IMR-90 (cell line): ENCODE data around the gene STIL. TPM values are rescaled to one million over a fixed set of nuclear protein-coding genes. Genes with fewer than 3 reads are reported as not detected.
A peak's percentile ranks its signal among the peaks of the same experiment; 100 is the strongest.

Experiments
- ATAC-seq: fragments of 200-7000 bp; cut with Tn5 transposase; 2 replicates; pipeline ENCODE4 v1.9.1; 2020; ENCODE audit warnings: low read depth, mild to moderate bottlenecking, moderate library complexity
- BruUV-seq: library from RNA; stranded (reverse); fragments of 400-500 nt; replicated peaks from 2 replicates; lab custom pipeline; 2021; lab: Mats Ljungman, UMichigan
- CTCF ChIA-PET: fragments of 300-600 bp; formaldehyde crosslinking; extraction: SDS; loops from one replicate; lab custom pipeline; 2021; ENCODE audit warnings: antibody characterized with exemption; lab: Yijun Ruan, JAX
- POLR2A ChIA-PET: fragments of 300-600 bp; sonication (Branson Sonifier 250); formaldehyde crosslinking; loops from one replicate; lab custom pipeline; 2022; ENCODE audit warnings: antibody characterized with exemption; ENCODE audit not compliant: unreplicated experiment; lab: Charles Lee
- DNase-seq: peaks from one replicate; pipeline ENCODE4 v3.0.0; 2013
- H2AFZ ChIP-seq: replicated peaks from 2 replicates; pipeline ENCODE3; 2013; ENCODE audit warnings: low read length, mild to moderate bottlenecking; ENCODE audit not compliant: poor library complexity
- H2AK5ac ChIP-seq: 2 replicates; pipeline ENCODE4 v1.6.1; 2013; ENCODE audit warnings: low read depth, low read length, inconsistent platforms
- H2AK9ac ChIP-seq: replicated peaks from 2 replicates; pipeline ENCODE3; 2013; ENCODE audit warnings: mild to moderate bottlenecking, low read depth, low read length, moderate library complexity; ENCODE audit not compliant: poor library complexity
- H2BK120ac ChIP-seq: 2 replicates; pipeline ENCODE4 v1.6.1; 2013; ENCODE audit warnings: low read depth, low read length, inconsistent platforms
- H2BK15ac ChIP-seq: 3 replicates; pipeline ENCODE4 v1.6.1; 2013; ENCODE audit warnings: low read depth, low read length, inconsistent platforms
- H2BK20ac ChIP-seq: 2 replicates; pipeline ENCODE4 v1.6.1; 2013; ENCODE audit warnings: low read depth, mild to moderate bottlenecking, inconsistent platforms, low read length, moderate library complexity
- H2BK5ac ChIP-seq: 2 replicates; pipeline ENCODE4 v1.6.1; 2013; ENCODE audit warnings: mild to moderate bottlenecking, low read depth, low read length, inconsistent platforms; ENCODE audit not compliant: poor library complexity, severe bottlenecking
- H3K14ac ChIP-seq: replicated peaks from 2 replicates; pipeline ENCODE4 v1.6.1; 2013; ENCODE audit warnings: low read depth, low read length, inconsistent platforms
- H3K18ac ChIP-seq: 2 replicates; pipeline ENCODE4 v1.6.1; 2013; ENCODE audit warnings: low read depth, low read length, control low read depth
- H3K23ac ChIP-seq: 2 replicates; pipeline ENCODE4 v1.6.1; 2013; ENCODE audit warnings: low read depth, low read length, inconsistent platforms
- H3K27ac ChIP-seq: 2 replicates; pipeline ENCODE4 v1.5.1; 2013; ENCODE audit warnings: mild to moderate bottlenecking, control low read depth, low read length; ENCODE audit not compliant: insufficient read depth
- H3K27me3 ChIP-seq: 2 replicates; pipeline ENCODE4 v1.6.1; 2013; ENCODE audit warnings: low read length; ENCODE audit not compliant: control insufficient read depth, insufficient read depth
- H3K36me3 ChIP-seq: 2 replicates; pipeline ENCODE4 v1.6.1; 2013; ENCODE audit warnings: low read length, mixed read lengths; ENCODE audit not compliant: control insufficient read depth, insufficient read depth
- H3K4ac ChIP-seq: 2 replicates; pipeline ENCODE4 v1.6.1; 2013; ENCODE audit warnings: low read depth, low read length, inconsistent platforms
- H3K4me1 ChIP-seq: 2 replicates; pipeline ENCODE4 v1.6.1; 2013; ENCODE audit warnings: low read length, mixed read lengths; ENCODE audit not compliant: control insufficient read depth, insufficient read depth
- H3K4me2 ChIP-seq: 2 replicates; pipeline ENCODE4 v1.6.1; 2013; ENCODE audit warnings: low read depth, mild to moderate bottlenecking, control low read depth, low read length, moderate library complexity
- H3K4me3 ChIP-seq: 2 replicates; pipeline ENCODE4 v1.5.1; 2013; ENCODE audit warnings: low read depth, mild to moderate bottlenecking, control low read depth, low read length, moderate library complexity; ENCODE audit not compliant: insufficient read depth
- H3K56ac ChIP-seq: 2 replicates; pipeline ENCODE4 v1.6.1; 2013; ENCODE audit warnings: low read length, inconsistent platforms; ENCODE audit not compliant: insufficient read depth; ENCODE audit errors: extremely low read depth
- H3K79me1 ChIP-seq, 2 experiments: 2 replicates each; pipeline ENCODE4 v1.6.1; 2013; ENCODE audit warnings: low read length in 2 of 2, inconsistent platforms in 1 of 2, low read depth in 1 of 2
- H3K9ac ChIP-seq: 2 replicates; pipeline ENCODE4 v1.6.1; 2013; ENCODE audit warnings: low read depth, low read length, control low read depth
- H3K9me1 ChIP-seq: 2 replicates; pipeline ENCODE4 v1.6.1; 2013; ENCODE audit warnings: low read length, inconsistent platforms; ENCODE audit not compliant: insufficient read depth
- H3K9me3 ChIP-seq: 2 replicates; pipeline ENCODE4 v1.6.1; 2013; ENCODE audit warnings: low read length; ENCODE audit not compliant: control insufficient read depth, insufficient read depth
- H4K20me1 ChIP-seq: 2 replicates; pipeline ENCODE4 v1.6.1; 2013; ENCODE audit warnings: low read length, inconsistent platforms; ENCODE audit not compliant: insufficient read depth
- H4K5ac ChIP-seq: 2 replicates; pipeline ENCODE4 v1.6.1; 2013; ENCODE audit warnings: mild to moderate bottlenecking, low read depth, low read length, control low read depth
- H4K8ac ChIP-seq, 2 experiments: 2 replicates each; pipeline ENCODE4 v1.6.1; 2013; ENCODE audit warnings: low read depth in 2 of 2, low read length in 2 of 2, control low read depth in 1 of 2, inconsistent platforms in 1 of 2
- H4K91ac ChIP-seq: 2 replicates; pipeline ENCODE4 v1.6.1; 2013; ENCODE audit warnings: low read depth, low read length, inconsistent platforms; ENCODE audit not compliant: insufficient read depth
- CEBPB ChIP-seq: IDR thresholded peaks from 2 replicates; pipeline ENCODE4 v1.6.1; 2012; ENCODE audit warnings: low read depth, low read length, improper control_type of control experiment
- FOS ChIP-seq: fragments of 150-350 bp; IDR thresholded peaks from 2 replicates; pipeline ENCODE4 v1.6.1; 2016; ENCODE audit warnings: low read depth, low read length
- WGBS, 2 experiments: methylation state at CpG; one replicate each; pipeline versions ENCODE4 v1.1.5 to v1.1.7; 2013; ENCODE audit warnings: missing lambda C conversion rate in 2 of 2; ENCODE audit not compliant: insufficient read length in 1 of 2; ENCODE audit errors: extremely low coverage in 2 of 2; 5-methylcytosine and 5-hydroxymethylcytosine counted together
- dilution Hi-C: fragments of 300-500 bp; cut with HindIII; formaldehyde crosslinking; loops from one replicate; pipeline ENCODE4 v1.14.3; 2018; ENCODE audit warnings: low sequenced_read_pairs; ENCODE audit not compliant: unreplicated experiment
- in situ Hi-C: fragments of 300-500 bp; cut with MboI; formaldehyde crosslinking; loops from 3 replicates; pipeline ENCODE4 v1.14.3; 2019; ENCODE audit warnings: low sequenced_read_pairs, inconsistent platforms, mixed read lengths
- intact Hi-C: fragments of 100-400 bp; cut with micrococcal nuclease; formaldehyde crosslinking; loops from 2 replicates; pipeline ENCODE4 v1.10.0; 2022
- polyA plus RNA-seq, 3 experiments: library from polyadenylated mRNA; depleted of rRNA; stranded (reverse); fragments of >200 nt; gene quantifications; 2 replicates each; pipeline ENCODE4 v1.2.3, GENCODE V29; 2012; ENCODE audit warnings: low replicate concordance in 1 of 3
- total RNA-seq: library from RNA; depleted of rRNA; stranded (reverse); fragments of >200 nt; gene quantifications from 2 replicates; pipeline ENCODE4 v1.2.3, GENCODE V29; 2012

Gene STIL
- total and polyA plus RNA-seq, 2 of the 4 experiments (the other 2 are of a cell fraction), result 6.8 to 17.2 TPM

GRCh38 chr1:47325528-47325927 lies 11.6 kb upstream of the STIL start:
- Histone ChIP-seq H3K9me3 (no peaks in the 10 kb centered on the region), H3K14ac (no peak overlapping the region), H2AK9ac (no peak overlapping the region), H4K91ac (no peak overlapping the region), H2BK20ac (no peak overlapping the region), H3K18ac (no peak overlapping the region), H3K23ac (no peak overlapping the region), H2AK5ac (no peak overlapping the region), H3K4ac (no peak overlapping the region), H3K9ac (no peak overlapping the region), H4K5ac (no peak overlapping the region), H2BK15ac (no peak overlapping the region), H3K27ac (no peak overlapping the region), H3K4me3 (no peak overlapping the region), H2BK5ac (no peak overlapping the region), H2BK120ac (no peak overlapping the region), H3K9me1 (no peaks in the 10 kb centered on the region), H4K20me1 (no peaks in the 10 kb centered on the region), H4K8ac (no peak overlapping the region), H2AFZ (no peak overlapping the region), H3K4me2 (no peak overlapping the region), H3K36me3 (no peaks in the 10 kb centered on the region), H3K79me1 (no peaks in the 10 kb centered on the region), H3K4me1 (no peaks in the 10 kb centered on the region), H3K56ac (no peak overlapping the region), H3K27me3 (no peaks in the 10 kb centered on the region)
- no CpG with 5 or more reads among the region's 2 CpGs for WGBS, 2 experiments
- in situ Hi-C loops (no loop called here), dilution Hi-C loops (no loop called here), intact Hi-C loops (no loop called here)
- ATAC-seq (no peak), DNase-seq (peak; percentile 36)
- CTCF ChIA-PET, result interaction anchor here (0.6 kb wide), 2 partner anchors 135 to 146 kb away, joined by 3 read pairs; no protein-coding TSS in a partner anchor
- BruUV-seq, result no TSS peak
- TF ChIP-seq FOS, result no peak
- peak; percentile 42; the same call in 1 of the 2 replicates for TF ChIP-seq CEBPB
- POLR2A ChIA-PET, result no interaction called here
